ENCODE measurements around the gene DECR2. TPM values are rescaled to one million over a fixed set of nuclear protein-coding genes. Genes with fewer than 3 reads are reported as not detected.

The DECR2 gene
- total RNA-seq, 1 experiment from 2014 or later, result 37.2 TPM

DNA sequence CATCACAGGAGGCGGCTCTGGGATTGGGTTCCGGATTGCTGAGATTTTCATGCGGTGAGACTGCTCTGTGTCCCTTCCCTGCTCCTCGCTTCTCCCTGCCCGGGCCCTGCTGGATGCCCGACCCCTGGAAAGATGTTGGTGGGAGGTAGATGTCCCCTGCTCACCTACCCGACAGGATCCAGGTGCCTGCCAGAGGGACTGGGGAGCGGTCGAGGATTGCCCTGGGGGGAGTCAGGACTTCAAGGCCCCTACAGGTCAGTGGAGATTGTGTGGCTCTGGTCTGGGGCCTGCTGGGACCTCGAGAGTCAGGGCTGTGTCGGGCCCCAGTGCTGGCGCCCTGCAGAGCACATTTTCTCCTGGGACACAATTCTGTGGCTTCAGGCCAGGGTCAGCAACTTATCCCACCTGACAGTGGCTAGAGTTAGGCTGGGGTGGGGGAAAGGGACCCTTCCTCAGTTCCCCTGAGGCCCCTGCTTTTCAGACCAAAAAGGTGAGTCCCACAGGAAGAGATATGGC, 3.3 kb downstream of the DECR2 start:
- Mint-ChIP-seq H3K27ac (ENCODE audit: low read depth, unreplicated experiment) (no peak overlapping the region), H3K9me3 (ENCODE audit: unreplicated experiment) (no peaks in the 10 kb centered on the region), H3K4me3 (ENCODE audit: unreplicated experiment) (no peak overlapping the region), H3K27me3 (ENCODE audit: insufficient read depth, unreplicated experiment) (no peaks in the 10 kb centered on the region), H3K36me3 (ENCODE audit: insufficient read depth, unreplicated experiment) (peaks cover 29% of the 10 kb centered on the region), H3K4me1 (ENCODE audit: insufficient read depth, unreplicated experiment) (peaks cover 7% of the 10 kb centered on the region)
- no TSS peak for BruUV-seq (replicated peaks)
- intact Hi-C loops (cut with micrococcal nuclease), result no loop called here
- DNase-seq (ENCODE audit: unreplicated experiment), result no peak
- TF ChIP-seq, protein P1, sequence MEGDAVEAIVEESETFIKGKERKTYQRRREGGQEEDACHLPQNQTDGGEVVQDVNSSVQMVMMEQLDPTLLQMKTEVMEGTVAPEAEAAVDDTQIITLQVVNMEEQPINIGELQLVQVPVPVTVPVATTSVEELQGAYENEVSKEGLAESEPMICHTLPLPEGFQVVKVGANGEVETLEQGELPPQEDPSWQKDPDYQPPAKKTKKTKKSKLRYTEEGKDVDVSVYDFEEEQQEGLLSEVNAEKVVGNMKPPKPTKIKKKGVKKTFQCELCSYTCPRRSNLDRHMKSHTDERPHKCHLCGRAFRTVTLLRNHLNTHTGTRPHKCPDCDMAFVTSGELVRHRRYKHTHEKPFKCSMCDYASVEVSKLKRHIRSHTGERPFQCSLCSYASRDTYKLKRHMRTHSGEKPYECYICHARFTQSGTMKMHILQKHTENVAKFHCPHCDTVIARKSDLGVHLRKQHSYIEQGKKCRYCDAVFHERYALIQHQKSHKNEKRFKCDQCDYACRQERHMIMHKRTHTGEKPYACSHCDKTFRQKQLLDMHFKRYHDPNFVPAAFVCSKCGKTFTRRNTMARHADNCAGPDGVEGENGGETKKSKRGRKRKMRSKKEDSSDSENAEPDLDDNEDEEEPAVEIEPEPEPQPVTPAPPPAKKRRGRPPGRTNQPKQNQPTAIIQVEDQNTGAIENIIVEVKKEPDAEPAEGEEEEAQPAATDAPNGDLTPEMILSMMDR (IDR thresholded peaks at IDR 0.05; ENCODE audit: unreplicated experiment), result no peak
- CTCF ChIA-PET, result interaction anchor here (0.7 kb wide), 1 partner anchor 360 kb away, joined by 3 read pairs; no protein-coding TSS in a partner anchor
- POLR2A ChIA-PET, result interaction anchor here (1.1 kb wide), 1 partner anchor 19 kb away, joined by 3 read pairs; no protein-coding TSS in a partner anchor

DNA sequence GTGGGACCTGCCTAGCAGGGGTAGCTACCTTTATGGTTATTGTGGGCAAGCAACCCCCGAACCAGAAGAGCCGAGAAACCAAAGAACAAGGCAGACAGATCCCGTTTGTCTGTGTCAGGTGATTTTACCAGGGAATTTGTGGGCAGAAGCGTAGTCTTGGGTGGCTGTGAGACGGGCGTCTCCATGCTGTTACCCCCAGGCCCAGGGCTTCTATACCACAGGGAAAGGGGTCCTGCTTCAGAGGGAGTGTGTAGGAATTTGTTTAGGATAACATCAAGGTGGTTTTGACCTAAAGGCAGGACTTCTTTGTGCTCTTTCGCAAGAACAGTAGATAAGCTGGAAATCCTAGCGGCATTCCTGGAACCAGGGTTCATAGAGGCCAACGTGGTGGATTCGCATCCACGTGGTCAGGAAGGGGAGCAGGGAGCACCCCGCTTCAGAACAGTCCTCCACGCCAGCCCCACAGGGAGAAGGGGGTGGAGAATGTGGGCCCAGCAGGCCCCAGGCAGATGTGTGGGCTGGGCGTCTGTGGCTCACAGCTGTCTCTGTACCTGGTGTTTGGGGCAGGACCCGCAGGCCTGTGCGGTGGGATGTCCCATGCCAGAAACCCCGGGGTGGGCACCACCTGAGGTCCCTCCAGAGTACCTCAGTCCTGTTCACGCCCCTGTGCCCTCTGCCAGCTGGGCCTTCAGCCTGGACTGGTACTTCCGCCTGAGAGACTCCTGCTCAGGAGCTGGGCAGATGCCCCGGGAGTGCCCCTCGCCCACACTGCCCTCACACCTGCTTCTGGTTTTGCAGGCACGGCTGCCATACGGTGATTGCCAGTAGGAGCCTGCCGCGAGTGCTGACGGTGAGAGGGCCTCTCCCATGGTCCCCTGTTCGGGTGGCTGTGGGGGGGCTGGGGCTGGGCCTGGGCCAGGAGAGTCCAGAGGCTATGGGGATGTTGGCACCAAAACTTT, 4.1 kb downstream of the DECR2 start:
- no peak overlapping the region for H3K4me3 Mint-ChIP-seq (ENCODE audit: unreplicated experiment)
- no peaks in the 10 kb centered on the region for H3K27me3 Mint-ChIP-seq (ENCODE audit: insufficient read depth, unreplicated experiment)
- CTCF ChIA-PET, result interaction anchor here (0.6 to 0.7 kb wide), 2 partner anchors 18 to 361 kb away, joined by 3 to 5 read pairs; no protein-coding TSS in a partner anchor
- intact Hi-C loops (cut with micrococcal nuclease), result no loop called here
- peaks cover 26% of the 10 kb centered on the region for H3K36me3 Mint-ChIP-seq (ENCODE audit: insufficient read depth, unreplicated experiment)
- BruUV-seq (replicated peaks), result no TSS peak
- no peaks in the 10 kb centered on the region for H3K9me3 Mint-ChIP-seq (ENCODE audit: unreplicated experiment)
- TF ChIP-seq, protein P1 (IDR thresholded peaks at IDR 0.05; ENCODE audit: unreplicated experiment), result no peak
- no peak for DNase-seq (ENCODE audit: unreplicated experiment)
- no peak overlapping the region for H3K27ac Mint-ChIP-seq (ENCODE audit: low read depth, unreplicated experiment)
- H3K4me1 Mint-ChIP-seq (ENCODE audit: insufficient read depth, unreplicated experiment), result no peaks in the 10 kb centered on the region
- POLR2A ChIA-PET, result interaction anchor here (0.8 to 1.1 kb wide), 2 partner anchors 18 to 23 kb away, joined by 3 read pairs; no protein-coding TSS in a partner anchor

DNA sequence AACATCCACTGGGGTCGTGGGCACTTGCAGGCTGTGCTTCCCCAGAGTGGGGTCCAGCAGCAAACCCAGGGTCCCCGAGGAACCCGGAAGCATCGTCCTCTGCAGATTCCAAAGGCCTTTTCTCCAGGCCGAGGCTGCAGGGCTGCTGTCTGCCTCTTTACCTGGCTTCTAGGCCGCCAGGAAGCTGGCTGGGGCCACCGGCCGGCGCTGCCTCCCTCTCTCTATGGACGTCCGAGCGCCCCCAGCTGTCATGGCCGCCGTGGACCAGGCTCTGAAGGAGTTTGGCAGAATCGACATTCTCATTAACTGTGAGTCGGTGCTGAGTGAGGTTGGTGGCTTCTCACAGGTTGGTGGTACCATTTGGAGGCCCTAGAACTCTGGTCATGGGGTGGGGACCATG, 5.6 kb downstream of the DECR2 start:
- TF ChIP-seq, protein P1 (IDR thresholded peaks at IDR 0.05; ENCODE audit: unreplicated experiment), result no peak
- H3K36me3 Mint-ChIP-seq (ENCODE audit: insufficient read depth, unreplicated experiment), result peaks cover 26% of the 10 kb centered on the region
- ChIA-PET CTCF (no interaction called here), POLR2A (interaction anchor here (0.6 to 0.7 kb wide), 2 partner anchors 67 to 84 kb away, joined by 3 to 6 read pairs; no protein-coding TSS in a partner anchor)
- no peak for DNase-seq (ENCODE audit: unreplicated experiment)
- intact Hi-C loops (cut with micrococcal nuclease), result no loop called here
- no peaks in the 10 kb centered on the region for H3K9me3 Mint-ChIP-seq (ENCODE audit: unreplicated experiment)
- H3K4me1 Mint-ChIP-seq (ENCODE audit: insufficient read depth, unreplicated experiment), result no peaks in the 10 kb centered on the region
- H3K27ac Mint-ChIP-seq (ENCODE audit: low read depth, unreplicated experiment), result no peak overlapping the region
- H3K4me3 Mint-ChIP-seq (ENCODE audit: unreplicated experiment), result no peak overlapping the region
- BruUV-seq (replicated peaks), result no TSS peak
- H3K27me3 Mint-ChIP-seq (ENCODE audit: insufficient read depth, unreplicated experiment), result no peaks in the 10 kb centered on the region

DNA sequence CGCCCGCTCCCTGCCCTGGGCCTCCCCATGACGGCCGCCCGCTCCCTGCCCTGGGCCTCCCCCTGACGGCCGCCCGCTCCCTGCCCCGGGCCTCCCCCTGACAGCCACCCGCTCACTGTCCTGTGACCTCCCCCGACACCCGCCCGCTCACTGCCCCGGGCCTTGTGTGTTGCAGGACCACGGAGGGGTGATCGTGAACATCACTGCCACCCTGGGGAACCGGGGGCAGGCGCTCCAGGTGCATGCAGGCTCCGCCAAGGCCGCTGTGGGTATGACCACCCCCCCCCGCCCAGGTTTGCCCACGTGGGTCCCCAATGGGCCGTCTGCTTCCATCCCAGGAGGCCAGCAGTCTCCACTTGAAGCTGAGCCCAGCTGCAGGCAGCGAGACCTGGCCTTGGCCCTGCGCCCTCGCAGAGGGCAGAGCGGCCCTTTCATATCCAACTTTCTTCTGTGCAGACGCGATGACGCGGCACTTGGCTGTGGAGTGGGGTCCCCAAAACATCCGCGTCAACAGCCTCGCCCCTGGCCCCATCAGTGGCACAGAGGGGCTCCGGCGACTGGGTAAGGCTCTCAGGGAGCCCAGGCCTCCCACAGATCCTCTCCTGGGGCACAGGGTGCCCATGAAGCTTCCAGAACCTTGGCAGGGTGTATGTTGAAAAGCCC, 9.0 kb downstream of the DECR2 start:
- Mint-ChIP-seq H3K9me3 (ENCODE audit: unreplicated experiment) (no peaks in the 10 kb centered on the region), H3K4me1 (ENCODE audit: insufficient read depth, unreplicated experiment) (no peaks in the 10 kb centered on the region), H3K27ac (ENCODE audit: low read depth, unreplicated experiment) (no peak overlapping the region), H3K27me3 (ENCODE audit: insufficient read depth, unreplicated experiment) (no peaks in the 10 kb centered on the region), H3K36me3 (ENCODE audit: insufficient read depth, unreplicated experiment) (peaks cover 26% of the 10 kb centered on the region), H3K4me3 (ENCODE audit: unreplicated experiment) (no peak overlapping the region)
- ChIA-PET POLR2A (no interaction called here), CTCF (interaction anchor here (0.6 kb wide), 1 partner anchor 141 kb away, joined by 3 read pairs; no protein-coding TSS in a partner anchor)
- no peak for DNase-seq (ENCODE audit: unreplicated experiment)
- intact Hi-C loops (cut with micrococcal nuclease), result no loop called here
- TF ChIP-seq, protein P1 (IDR thresholded peaks at IDR 0.05; ENCODE audit: unreplicated experiment), result no peak
- no TSS peak for BruUV-seq (replicated peaks)
